ENCODE data around the gene PIKFYVE.
"Not testable (repeated sequence)": the region's sequence is repeated elsewhere in the genome, so short reads cannot be mapped to it uniquely, and the experiment has no call there.

The PIKFYVE gene

GRCh38 chr2:208266936-208267335 lies 881 bp downstream of the PIKFYVE start:
- peak in 1 of 2 donors; percentile 48 for DNase-seq (ENCODE audit: low read depth in 2 of 2)
- no peak for TF ChIP-seq CTCF (IDR thresholded peaks at IDR 0.05; ENCODE audit: low read depth, low read length)
- peak overlapping the region; percentile 66 to 92 for H3K4me3 ChIP-seq (replicated peaks in 1 of 2; ENCODE audit: low read depth in 2 of 2, low read length in 2 of 2)

GRCh38 chr2:208267526-208267925 lies 1.5 kb downstream of the PIKFYVE start:
- not testable (repeated sequence) for DNase-seq (ENCODE audit: low read depth in 2 of 2)
- H3K4me3 ChIP-seq (replicated peaks in 1 of 2; ENCODE audit: low read depth in 2 of 2, low read length in 2 of 2), result peak overlapping the region; percentile 66 to 92

GRCh38 chr2:208268156-208268952 lies 2.3 kb downstream of the PIKFYVE start:
- peak in 1 of 2 donors; percentile 28 for DNase-seq (ENCODE audit: low read depth in 2 of 2)
- no peak overlapping the region for H3K4me3 ChIP-seq (replicated peaks in 1 of 2; ENCODE audit: low read depth in 2 of 2, low read length in 2 of 2)
- TF ChIP-seq CTCF (IDR thresholded peaks at IDR 0.05; ENCODE audit: low read depth, low read length), result no peak

GRCh38 chr2:208269091-208269490 lies 3.0 kb downstream of the PIKFYVE start:
- no peak overlapping the region for H3K4me3 ChIP-seq (replicated peaks in 1 of 2; ENCODE audit: low read depth in 2 of 2, low read length in 2 of 2)
- TF ChIP-seq CTCF (IDR thresholded peaks at IDR 0.05; ENCODE audit: low read depth, low read length), result peak; percentile 10
- no peak for DNase-seq (ENCODE audit: low read depth in 2 of 2)

- TF ChIP-seq CTCF (IDR thresholded peaks at IDR 0.05; ENCODE audit: low read depth, low read length), result no peak
- no peak overlapping the region for H3K4me3 ChIP-seq (replicated peaks in 1 of 2; ENCODE audit: low read depth in 2 of 2, low read length in 2 of 2)
- no peak for DNase-seq (ENCODE audit: low read depth in 2 of 2)
Observed at GRCh38 chr2:208274748-208275147, 8.7 kb downstream of the PIKFYVE start.

GRCh38 chr2:208278549-208278948 lies 12.5 kb downstream of the PIKFYVE start:
- H3K4me3 ChIP-seq (replicated peaks in 1 of 2; ENCODE audit: low read depth in 2 of 2, low read length in 2 of 2), result no peak overlapping the region
- DNase-seq (ENCODE audit: low read depth in 2 of 2), result no peak
- TF ChIP-seq CTCF (IDR thresholded peaks at IDR 0.05; ENCODE audit: low read depth, low read length), result no peak

- DNase-seq (ENCODE audit: low read depth in 2 of 2), result no peak
- no peak for TF ChIP-seq CTCF (IDR thresholded peaks at IDR 0.05; ENCODE audit: low read depth, low read length)
- H3K4me3 ChIP-seq (replicated peaks in 1 of 2; ENCODE audit: low read depth in 2 of 2, low read length in 2 of 2), result no peak overlapping the region
Observed at GRCh38 chr2:208279236-208279635, 13.2 kb downstream of the PIKFYVE start.
